Middle frontal gyrus (tissue), 1 donor: ENCODE measurements around the gene PACSIN1.

ENCODE experiments used
- DNase-seq: peaks from one replicate; pipeline ENCODE4 v3.0.0-alpha.2; 2015; ENCODE audit warnings: low spot score; ENCODE audit errors: extremely low spot score

Gene PACSIN1, protein sequence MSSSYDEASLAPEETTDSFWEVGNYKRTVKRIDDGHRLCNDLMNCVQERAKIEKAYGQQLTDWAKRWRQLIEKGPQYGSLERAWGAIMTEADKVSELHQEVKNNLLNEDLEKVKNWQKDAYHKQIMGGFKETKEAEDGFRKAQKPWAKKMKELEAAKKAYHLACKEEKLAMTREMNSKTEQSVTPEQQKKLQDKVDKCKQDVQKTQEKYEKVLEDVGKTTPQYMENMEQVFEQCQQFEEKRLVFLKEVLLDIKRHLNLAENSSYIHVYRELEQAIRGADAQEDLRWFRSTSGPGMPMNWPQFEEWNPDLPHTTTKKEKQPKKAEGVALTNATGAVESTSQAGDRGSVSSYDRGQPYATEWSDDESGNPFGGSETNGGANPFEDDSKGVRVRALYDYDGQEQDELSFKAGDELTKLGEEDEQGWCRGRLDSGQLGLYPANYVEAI

DNA sequence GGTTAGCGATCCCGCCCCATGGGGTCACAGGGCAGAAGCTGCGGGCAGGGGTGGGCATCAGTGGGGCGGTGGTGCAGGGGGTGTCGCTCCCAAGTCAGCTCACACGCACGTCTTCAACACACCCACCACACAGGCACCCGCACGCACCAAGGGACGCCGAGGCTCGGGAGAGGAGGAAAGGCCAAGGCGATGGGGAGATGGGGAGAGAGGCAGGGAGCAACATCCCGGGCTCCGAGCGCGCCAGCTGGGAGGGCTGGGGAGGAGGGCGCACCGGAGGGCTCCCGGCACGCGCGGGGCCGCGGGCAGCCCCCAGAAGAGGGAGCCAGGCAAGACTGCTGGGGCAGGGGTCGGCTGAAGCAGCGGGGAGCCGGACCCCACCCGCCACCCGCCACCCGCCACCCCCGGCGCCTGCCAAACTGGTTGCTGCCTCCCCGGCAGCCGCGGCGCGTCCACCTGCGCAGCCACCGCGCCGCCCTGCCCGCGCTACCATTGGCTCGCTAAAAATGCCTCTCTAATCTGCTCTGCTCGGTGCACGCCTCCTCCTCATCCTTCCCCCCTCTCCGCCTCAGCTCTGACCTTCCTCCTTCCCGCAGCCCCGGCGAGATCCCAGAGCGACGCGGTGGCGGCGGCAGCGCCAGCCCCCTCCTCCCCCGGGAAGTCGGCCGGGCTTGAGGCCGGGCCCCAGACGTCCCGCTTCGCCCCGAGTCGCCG is at the start of gene PACSIN1:
Gene PACSIN1 (plus strand): TSS at position 546 of the 711 bp plus-strand sequence. CDS start 60,230 bp downstream, outside the sequence.
- DNase-seq, result peak; percentile 25

- DNase-seq, result no peak
These were observed 49.0 kb upstream of the PACSIN1 start for GRCh38 chr6:34416877-34417371.

GRCh38 chr6:34418367-34418766 is 47.5 kb upstream of the PACSIN1 start:
- DNase-seq, result no peak

DNA sequence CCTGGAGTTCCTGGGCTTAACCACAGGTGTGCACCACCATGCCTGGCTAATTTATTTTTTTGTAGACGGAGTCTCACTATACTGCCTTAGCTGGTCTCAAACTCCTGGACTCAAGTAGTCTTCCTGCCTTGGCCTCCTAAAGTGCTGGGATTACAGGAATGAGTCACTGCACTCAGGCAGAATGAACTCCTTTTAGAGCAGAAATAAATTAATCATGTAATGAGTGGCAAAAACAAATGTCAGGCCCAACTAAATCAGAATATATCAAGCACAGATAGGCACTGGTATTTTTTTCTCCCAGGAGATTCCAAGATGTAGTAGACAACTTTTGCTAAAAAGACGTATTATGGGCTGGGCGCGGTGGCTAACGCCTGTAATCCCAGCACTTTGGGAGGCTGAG is 42.6 kb upstream of the PACSIN1 start:
- DNase-seq, result no peak

DNA sequence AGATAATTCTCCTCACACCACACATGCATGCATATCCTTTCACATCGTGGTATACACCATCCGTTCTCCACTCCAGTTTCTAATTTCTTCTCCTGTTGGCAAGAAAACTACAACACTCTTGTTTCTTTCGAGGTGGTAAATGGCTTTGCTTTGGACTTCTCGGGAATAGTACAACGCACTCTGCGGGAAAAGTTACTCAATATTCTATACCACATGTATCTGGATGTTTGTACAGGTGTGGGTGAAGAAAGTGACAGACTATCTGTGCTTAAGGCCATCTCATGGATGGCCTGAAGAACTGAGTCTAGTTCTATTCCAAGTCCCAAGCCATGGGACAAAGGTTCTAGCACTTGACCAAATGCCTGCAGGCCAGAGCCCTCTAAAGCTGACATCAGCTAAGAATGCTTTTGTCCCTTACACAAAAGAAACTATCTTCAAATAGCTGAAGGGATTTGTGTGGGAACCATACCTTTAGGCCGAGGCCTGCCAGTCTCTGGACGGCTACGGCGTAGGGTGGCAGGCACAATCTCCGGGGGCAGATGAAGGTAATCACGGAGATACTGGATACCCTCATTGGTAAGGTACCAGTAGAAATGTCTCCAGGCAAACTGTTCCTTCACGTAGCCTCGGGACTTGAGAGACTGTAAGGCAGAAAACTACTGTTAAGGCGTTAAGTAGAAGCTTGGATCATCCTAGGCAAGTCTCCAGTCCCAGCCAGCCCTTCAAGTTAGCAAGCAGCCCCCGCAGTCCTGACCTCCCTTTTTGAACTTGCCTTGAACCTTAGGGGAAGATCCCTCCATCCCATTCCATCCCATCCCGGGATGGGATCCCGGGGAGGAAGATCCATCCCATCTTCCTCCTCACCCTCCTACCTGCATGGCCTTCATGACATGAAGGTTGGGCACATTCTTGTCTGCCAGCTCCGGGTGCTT is 41.4 kb upstream of the PACSIN1 start:
- DNase-seq, result no peak

DNA sequence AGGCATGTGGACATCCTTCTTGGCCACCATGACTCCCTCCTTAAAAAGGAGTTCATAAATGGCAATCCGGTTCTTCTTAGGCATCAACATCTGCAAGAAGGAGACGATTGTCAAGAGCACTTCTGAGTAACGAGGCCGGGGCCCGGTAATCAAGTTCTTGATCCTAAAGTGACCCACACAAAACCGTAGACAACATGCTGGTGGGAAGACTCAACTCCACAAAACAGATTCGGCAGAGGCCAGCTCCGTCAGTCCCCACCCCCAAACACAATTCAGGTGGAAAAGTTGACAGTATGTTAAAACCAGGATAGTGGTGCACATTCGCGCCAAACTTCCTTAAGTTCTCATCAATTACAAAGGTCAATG is 40.8 kb upstream of the PACSIN1 start:
- DNase-seq, result no peak

GRCh38 chr6:34425498-34426410 is 40.1 kb upstream of the PACSIN1 start, which contains the start of gene RPS10:
TSS of gene RPS10 (minus strand) at chr6:34426069. CDS start at chr6:34425221, 848 bp downstream.
- DNase-seq, result peak; percentile 86

- DNase-seq, result no peak
These were observed 30.0 kb upstream of the PACSIN1 start for GRCh38 chr6:34435916-34436315.

DNA sequence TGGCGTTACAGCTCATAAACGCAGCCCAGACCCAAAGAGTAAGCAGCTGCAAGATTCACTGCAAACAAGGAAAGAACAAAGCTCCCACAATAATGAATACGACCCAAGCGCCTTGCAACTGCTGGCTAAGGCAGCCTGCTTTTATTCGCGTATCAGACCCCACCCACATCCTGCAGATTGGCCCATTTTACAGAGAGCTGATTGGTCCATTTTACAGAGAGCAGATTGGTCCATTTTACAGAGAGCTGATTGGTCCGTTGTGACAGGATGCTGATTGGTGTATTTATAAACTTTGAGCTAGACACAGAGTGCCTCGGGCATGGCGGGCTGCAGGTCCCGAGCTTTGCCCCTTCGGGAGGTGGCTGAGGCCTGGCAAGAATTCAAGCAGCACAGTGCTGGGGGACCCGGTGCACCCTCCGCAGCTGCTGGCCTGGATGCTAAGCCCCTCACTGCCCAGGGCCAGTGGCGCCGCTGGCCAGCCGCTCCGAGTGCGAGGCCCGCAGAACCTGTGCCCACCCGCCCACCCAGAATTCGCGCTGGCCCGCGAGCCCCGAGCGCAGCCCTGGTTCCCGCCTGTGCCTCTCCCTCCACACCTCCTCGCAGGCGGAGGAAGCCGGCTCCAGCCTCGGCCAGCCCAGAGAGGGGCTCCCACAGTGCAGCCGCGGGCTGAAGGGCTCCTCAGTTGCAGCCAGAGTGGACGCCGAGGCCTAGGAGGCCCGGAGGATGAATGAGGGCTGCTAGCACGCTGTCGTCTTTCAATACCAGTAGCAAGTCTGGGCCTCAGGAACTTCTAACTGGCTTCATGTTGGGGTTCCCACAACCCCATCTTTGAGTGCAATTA is 28.9 kb upstream of the PACSIN1 start:
- DNase-seq, result no peak

DNA sequence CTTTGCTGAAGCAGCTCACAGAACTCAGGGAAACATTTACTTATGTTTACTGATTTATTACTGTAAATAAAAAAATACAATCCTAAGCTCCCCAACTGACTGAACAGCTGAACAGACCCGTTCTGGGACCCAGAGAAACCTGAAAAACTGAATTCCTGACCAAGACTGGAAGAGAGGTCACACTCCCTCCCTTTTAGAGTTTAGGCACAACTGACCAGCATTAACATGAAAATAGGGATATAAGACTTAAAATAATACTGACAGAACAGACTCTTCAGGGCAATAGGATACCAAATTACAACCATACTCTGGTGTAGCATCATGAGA is 28.3 kb upstream of the PACSIN1 start:
- no peak for DNase-seq

GRCh38 chr6:34438705-34439104 is 27.2 kb upstream of the PACSIN1 start:
- no peak for DNase-seq

- DNase-seq, result no peak
These were observed 26.4 kb upstream of the PACSIN1 start for GRCh38 chr6:34439442-34439841.

DNA sequence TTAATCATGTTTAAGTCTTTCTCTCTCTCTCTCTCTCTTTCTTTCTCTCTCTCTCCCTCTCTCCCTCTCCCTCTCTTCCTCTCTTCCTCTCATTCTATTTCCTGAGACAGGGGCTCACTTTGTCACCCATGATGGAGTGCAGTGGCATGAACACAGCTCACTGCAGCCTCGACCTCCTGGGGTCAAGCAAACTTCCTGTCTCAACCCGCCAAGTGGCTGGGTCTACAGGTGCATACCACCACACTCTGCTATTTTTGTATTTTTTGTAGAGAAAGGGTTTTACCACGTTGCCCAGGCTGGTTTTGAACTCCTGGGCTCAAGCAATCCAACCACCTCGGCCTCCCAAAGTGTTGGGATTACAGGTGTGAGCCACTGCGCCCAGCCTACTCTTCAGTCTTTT is 24.4 kb upstream of the PACSIN1 start:
- no peak for DNase-seq

- DNase-seq, result no peak
These were observed 20.5 kb upstream of the PACSIN1 start for GRCh38 chr6:34445313-34445860.

DNA sequence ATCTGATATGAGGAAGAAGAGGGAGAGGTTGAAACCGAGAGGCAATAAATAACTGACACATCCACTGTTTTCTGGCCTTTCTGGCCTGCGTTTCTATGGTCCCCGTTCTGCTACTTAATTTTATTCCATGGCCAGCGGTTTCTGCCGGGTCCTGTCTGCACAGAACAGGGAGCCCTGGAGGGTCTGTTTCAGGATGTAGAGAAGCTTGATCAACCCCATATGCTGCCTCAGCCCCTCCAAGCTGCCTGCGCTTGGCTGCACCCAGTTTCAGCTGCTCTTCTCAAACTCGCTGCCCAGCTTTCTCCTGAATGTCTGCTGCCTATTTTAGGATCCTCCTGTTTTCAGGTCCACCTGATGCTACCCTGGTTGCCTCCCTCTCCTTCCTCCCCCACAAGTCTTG is 18.5 kb upstream of the PACSIN1 start:
- DNase-seq, result no peak

- DNase-seq, result no peak
These were observed 18.0 kb upstream of the PACSIN1 start for GRCh38 chr6:34447910-34448309.

- no peak for DNase-seq
These were observed 14.7 kb upstream of the PACSIN1 start for GRCh38 chr6:34451192-34451591.

GRCh38 chr6:34455831-34456230 is 10.0 kb upstream of the PACSIN1 start:
- DNase-seq, result no peak

GRCh38 chr6:34457382-34457741 is 8.5 kb upstream of the PACSIN1 start:
- no peak for DNase-seq
